ENCODE data around the gene ATF2.

ATF2 gene

GRCh38 chr2:175167792-175168563 lies at the start of gene ATF2:
Gene ATF2 (minus strand): TSS chr2:175168203. CDS start chr2:175136443, 31,760 bp downstream.
- DNase-seq (ENCODE audit: low read depth in 3 of 3), result peak; percentile 93 to 98 (median 97)

GRCh38 chr2:175207741-175208438 lies 39.9 kb upstream of the ATF2 start:
- no peak for DNase-seq (ENCODE audit: low read depth in 3 of 3)

- no peak for DNase-seq (ENCODE audit: low read depth in 3 of 3)
These were observed 38.9 kb upstream of the ATF2 start for GRCh38 chr2:175206866-175207265.

- DNase-seq (ENCODE audit: low read depth in 3 of 3), result no peak
These were observed 37.5 kb upstream of the ATF2 start for GRCh38 chr2:175205523-175205922.

GRCh38 chr2:175203621-175204496 lies 35.9 kb upstream of the ATF2 start:
- peak in 2 of 3 experiments; percentile 16 to 43 for DNase-seq (ENCODE audit: low read depth in 3 of 3)

GRCh38 chr2:175195012-175195411 lies 27.0 kb upstream of the ATF2 start:
- DNase-seq (ENCODE audit: low read depth in 3 of 3), result no peak

- DNase-seq (ENCODE audit: low read depth in 3 of 3), result no peak
These were observed 20.8 kb upstream of the ATF2 start for GRCh38 chr2:175188761-175189160.

- no peak for DNase-seq (ENCODE audit: low read depth in 3 of 3)
These were observed 19.4 kb upstream of the ATF2 start for GRCh38 chr2:175187378-175187777.

GRCh38 chr2:175183674-175184073 lies 15.7 kb upstream of the ATF2 start:
- DNase-seq (ENCODE audit: low read depth in 3 of 3), result no peak

- no peak for DNase-seq (ENCODE audit: low read depth in 3 of 3)
These were observed 13.9 kb upstream of the ATF2 start for GRCh38 chr2:175181877-175182308.

GRCh38 chr2:175181104-175181876 lies 13.3 kb upstream of the ATF2 start, which contains the start of gene ATP5MC3:
Gene ATP5MC3 (minus strand): TSS chr2:175181710. CDS start chr2:175181393, 317 bp downstream.
- DNase-seq (ENCODE audit: low read depth in 3 of 3), result peak; percentile 84 to 89 (median 85)

- peak in 2 of 3 experiments; percentile 31 to 63 for DNase-seq (ENCODE audit: low read depth in 3 of 3)
These were observed 12.7 kb upstream of the ATF2 start for GRCh38 chr2:175180701-175181103.

GRCh38 chr2:175176624-175177023 lies 8.6 kb upstream of the ATF2 start:
- DNase-seq (ENCODE audit: low read depth in 3 of 3), result no peak

GRCh38 chr2:175175896-175176295 lies 7.9 kb upstream of the ATF2 start:
- no peak for DNase-seq (ENCODE audit: low read depth in 3 of 3)

- DNase-seq (ENCODE audit: low read depth in 3 of 3), result no peak
These were observed 7.3 kb upstream of the ATF2 start for GRCh38 chr2:175175320-175175719.

GRCh38 chr2:175170659-175171304 lies 2.8 kb upstream of the ATF2 start:
- no peak for DNase-seq (ENCODE audit: low read depth in 3 of 3)

GRCh38 chr2:175169191-175169590 lies 1.2 kb upstream of the ATF2 start:
- DNase-seq (ENCODE audit: low read depth in 3 of 3), result no peak

GRCh38 chr2:175168564-175168945 lies 552 bp upstream of the ATF2 start:
- DNase-seq (ENCODE audit: low read depth in 3 of 3), result no peak

- peak in 1 of 3 experiments; percentile 12 for DNase-seq (ENCODE audit: low read depth in 3 of 3)
These were observed 769 bp downstream of the ATF2 start for GRCh38 chr2:175167076-175167791.

GRCh38 chr2:175166216-175166824 lies 1.7 kb downstream of the ATF2 start:
- no peak for DNase-seq (ENCODE audit: low read depth in 3 of 3)
